Smooth muscle cell (in vitro differentiated cells): Measurements from ENCODE around the gene NARS2. TPM values are rescaled to one million over a fixed set of nuclear protein-coding genes. Genes with fewer than 3 reads are reported as not detected.

Source experiments
- DNase-seq: peaks from one replicate; lab custom pipeline; 2025; ENCODE audit not compliant: unreplicated experiment; lab: John Stamatoyannopoulos, UW
- H2AFZ ChIP-seq: fragments of 200-600 bp; sonication (generic); 2 replicates; pipeline ENCODE4 v1.6.0; 2016; ENCODE audit warnings: antibody characterized with exemption, low read depth, mild to moderate bottlenecking
- H3F3A ChIP-seq: fragments of 200-600 bp; sonication (generic); 2 replicates; pipeline ENCODE4 v1.6.0; 2017; ENCODE audit warnings: antibody characterized with exemption, low read depth
- H3K27ac ChIP-seq: fragments of 200-600 bp; sonication (generic); 2 replicates; pipeline ENCODE4 v1.5.1; 2016; ENCODE audit warnings: low read depth, mild to moderate bottlenecking
- H3K27me3 ChIP-seq: fragments of 200-600 bp; sonication (generic); 2 replicates; pipeline ENCODE4 v1.6.1; 2016; ENCODE audit warnings: low read depth, mild to moderate bottlenecking
- H3K36me3 ChIP-seq: fragments of 200-600 bp; sonication (generic); 2 replicates; pipeline ENCODE4 v1.5.1; 2016; ENCODE audit warnings: low read depth
- H3K4me1 ChIP-seq: fragments of 200-600 bp; sonication (generic); 2 replicates; pipeline ENCODE4 v1.5.1; 2016; ENCODE audit warnings: low read depth
- H3K4me2 ChIP-seq: fragments of 200-600 bp; sonication (generic); 2 replicates; pipeline ENCODE4 v1.6.0; 2016; ENCODE audit warnings: mild to moderate bottlenecking
- H3K4me3 ChIP-seq: fragments of 200-600 bp; sonication (generic); 2 replicates; pipeline ENCODE4 v1.5.1; 2016; ENCODE audit warnings: mild to moderate bottlenecking
- H3K79me2 ChIP-seq: fragments of 200-600 bp; sonication (generic); 2 replicates; pipeline ENCODE4 v1.6.0; 2016; ENCODE audit warnings: low read depth, mild to moderate bottlenecking
- H3K9ac ChIP-seq: fragments of 200-600 bp; sonication (generic); 2 replicates; pipeline ENCODE4 v1.6.0; 2016; ENCODE audit warnings: low read depth
- H3K9me3 ChIP-seq: fragments of 200-600 bp; sonication (generic); replicated peaks from 2 replicates; pipeline ENCODE4 v1.5.1; 2016; ENCODE audit warnings: low read depth
- H4K20me1 ChIP-seq: fragments of 200-600 bp; sonication (generic); 2 replicates; pipeline ENCODE4 v1.6.0; 2016; ENCODE audit warnings: low read depth
- CTCF ChIP-seq: fragments of 200-600 bp; sonication (generic); IDR thresholded peaks from 2 replicates; pipeline ENCODE4 v1.5.1; 2017; ENCODE audit warnings: borderline replicate concordance, mild to moderate bottlenecking, antibody characterized with exemption; ENCODE audit not compliant: insufficient read depth, poor library complexity, severe bottlenecking
- WGBS: methylation state at CpG from one replicate; pipeline ENCODE4 v1.1.7; 2016; ENCODE audit warnings: low lambda C conversion rate; 5-methylcytosine and 5-hydroxymethylcytosine counted together
- polyA plus RNA-seq: library from polyadenylated mRNA; unstranded; fragments of >200 nt; fragmentation: Nextera tagmentation; extraction: Ambion mirVana; gene quantifications from 2 replicates; pipeline ENCODE4 v1.2.1, GENCODE V29; 2016
- total RNA-seq: library from RNA; depleted of rRNA; stranded (reverse); fragments of >200 nt; gene quantifications from 2 replicates; pipeline ENCODE4 v1.2.3, GENCODE V29; 2014

The NARS2 gene
- total and polyA plus RNA-seq, 2 experiments from 2014 or later: 12.2 to 17.4 TPM

DNA sequence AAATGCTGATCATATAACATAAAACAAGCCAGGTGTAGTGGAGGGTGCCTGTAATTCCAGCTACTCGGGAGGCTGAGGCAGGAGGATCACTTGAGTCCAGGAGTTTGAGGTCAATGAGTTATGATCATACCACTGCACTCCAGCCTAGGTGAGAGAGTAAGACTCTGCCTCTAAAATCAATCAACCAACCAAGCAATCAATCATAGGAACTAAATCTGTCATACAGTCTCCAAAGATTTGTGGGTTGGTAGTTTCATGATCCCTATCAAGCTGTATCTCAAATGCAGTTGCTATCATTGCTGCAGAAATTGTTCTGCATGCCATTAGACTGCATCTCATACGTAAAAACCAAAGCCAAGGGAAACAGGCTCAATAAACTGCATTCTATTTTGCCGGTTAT is 33.1 kb downstream of the NARS2 start:
- H3K36me3 ChIP-seq: no peaks in the 10 kb centered on the region
- no peak for TF ChIP-seq CTCF
- H3K4me1 ChIP-seq: no peaks in the 10 kb centered on the region
- no peak overlapping the region for H3K27ac ChIP-seq
- H3K79me2 ChIP-seq: no peaks in the 10 kb centered on the region
- no peaks in the 10 kb centered on the region for H3F3A ChIP-seq
- H3K4me3 ChIP-seq: no peak overlapping the region
- H3K4me2 ChIP-seq: peak overlapping the region; percentile 42
- H3K27me3 ChIP-seq: no peaks in the 10 kb centered on the region
- no peak overlapping the region for H3K9ac ChIP-seq
- DNase-seq: no peak
- no peak overlapping the region for H2AFZ ChIP-seq
- H4K20me1 ChIP-seq: no peaks in the 10 kb centered on the region
- WGBS: 72% methylated on average over 3 of the region's 3 CpGs
- no peaks in the 10 kb centered on the region for H3K9me3 ChIP-seq

DNA sequence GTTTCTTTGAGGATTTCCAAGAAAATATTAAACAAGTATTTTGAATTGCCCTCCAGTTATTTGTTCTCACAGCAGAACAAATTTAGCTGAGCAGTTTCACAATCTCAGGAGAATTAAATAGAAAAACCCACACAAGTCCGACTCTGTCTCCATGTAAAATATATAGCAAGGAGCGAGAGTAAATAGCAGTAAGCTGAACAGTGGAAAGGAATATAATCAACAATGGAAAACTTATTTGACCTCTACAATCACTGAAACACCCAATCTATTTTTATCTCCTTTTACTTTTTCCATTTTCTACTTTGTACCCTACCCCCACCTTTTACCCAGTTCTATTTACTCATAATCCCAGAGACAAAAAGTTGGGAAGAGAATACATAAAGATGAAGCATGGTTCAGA is 34.4 kb downstream of the NARS2 start:
- no peaks in the 10 kb centered on the region for H3K79me2 ChIP-seq
- WGBS: 66% methylated on average over 2 of the region's 2 CpGs
- H3F3A ChIP-seq: no peaks in the 10 kb centered on the region
- TF ChIP-seq CTCF: no peak
- no peak overlapping the region for H3K4me2 ChIP-seq
- H4K20me1 ChIP-seq: no peaks in the 10 kb centered on the region
- no peak overlapping the region for H2AFZ ChIP-seq
- H3K27me3 ChIP-seq: no peaks in the 10 kb centered on the region
- no peak overlapping the region for H3K27ac ChIP-seq
- no peaks in the 10 kb centered on the region for H3K4me1 ChIP-seq
- DNase-seq: no peak
- H3K9ac ChIP-seq: no peak overlapping the region
- no peaks in the 10 kb centered on the region for H3K9me3 ChIP-seq
- H3K4me3 ChIP-seq: no peak overlapping the region
- H3K36me3 ChIP-seq: no peaks in the 10 kb centered on the region

- peak overlapping the region; percentile 5 for H3K27ac ChIP-seq
- H3K4me2 ChIP-seq: no peak overlapping the region
- no peak overlapping the region for H3K9ac ChIP-seq
- H3K9me3 ChIP-seq: no peaks in the 10 kb centered on the region
- H3K4me3 ChIP-seq: no peak overlapping the region
- no peaks in the 10 kb centered on the region for H3K36me3 ChIP-seq
- H3F3A ChIP-seq: no peaks in the 10 kb centered on the region
- H3K79me2 ChIP-seq: no peaks in the 10 kb centered on the region
- H3K27me3 ChIP-seq: no peaks in the 10 kb centered on the region
- WGBS: 34% methylated on average over 3 of the region's 3 CpGs
- TF ChIP-seq CTCF: no peak
- no peaks in the 10 kb centered on the region for H3K4me1 ChIP-seq
- H2AFZ ChIP-seq: no peak overlapping the region
- no peak for DNase-seq
- no peaks in the 10 kb centered on the region for H4K20me1 ChIP-seq
These were observed 35.2 kb downstream of the NARS2 start for GRCh38 chr11:78539506-78539905.

GRCh38 chr11:78536933-78537332 is 37.7 kb downstream of the NARS2 start:
- Histone ChIP-seq H3K4me2 (no peak overlapping the region), H4K20me1 (no peaks in the 10 kb centered on the region), H3K27ac (no peak overlapping the region), H3K4me1 (no peaks in the 10 kb centered on the region), H2AFZ (no peak overlapping the region), H3K9ac (no peak overlapping the region), H3K27me3 (no peaks in the 10 kb centered on the region), H3K9me3 (no peaks in the 10 kb centered on the region), H3F3A (no peaks in the 10 kb centered on the region), H3K79me2 (no peaks in the 10 kb centered on the region), H3K36me3 (no peaks in the 10 kb centered on the region), H3K4me3 (no peak overlapping the region)
- no peak for TF ChIP-seq CTCF
- DNase-seq: no peak
- WGBS: 94% methylated on average over 6 of the region's 6 CpGs
